HL-60 (cell line): ENCODE data around the gene IL25.

Experiments used
- DNase-seq, 2 experiments: peaks; one replicate each; pipeline ENCODE4 v3.0.0-alpha.2; 2010 to 2020; ENCODE audit warnings: low read depth in 1 of 2, low spot score in 1 of 2
- H3K27ac ChIP-seq: fragments of 250-450 bp; sonication (Bioruptor Pico); replicated peaks from 2 replicates; pipeline ENCODE4 v1.5.1; 2020; ENCODE audit warnings: mild to moderate bottlenecking, moderate library complexity
- H3K27me3 ChIP-seq: fragments of 250-450 bp; sonication (Bioruptor Pico); 2 replicates; pipeline ENCODE4 v1.5.1; 2021; ENCODE audit warnings: mild to moderate bottlenecking, moderate library complexity; ENCODE audit not compliant: insufficient read depth, poor library complexity, severe bottlenecking
- H3K4me3 ChIP-seq: replicated peaks from 2 replicates; pipeline ENCODE4 v1.5.1; 2011; ENCODE audit warnings: mild to moderate bottlenecking, control low read depth, low read length; ENCODE audit not compliant: insufficient read depth
- GABPA ChIP-seq: IDR thresholded peaks from 2 replicates; pipeline ENCODE4 v1.6.1; 2012; ENCODE audit warnings: low read depth
- POLR2AphosphoS5 ChIP-seq: IDR thresholded peaks from 2 replicates; pipeline ENCODE4 v1.6.1; 2012; ENCODE audit warnings: low read depth
- SPI1 ChIP-seq: IDR thresholded peaks from 2 replicates; pipeline ENCODE4 v1.6.1; 2012; ENCODE audit warnings: low read depth, mild to moderate bottlenecking, borderline replicate concordance
- TF ChIP-seq, protein P1 (sequence below): IDR thresholded peaks from 2 replicates; pipeline ENCODE4 v1.6.1; 2012; ENCODE audit warnings: low read depth; ENCODE audit not compliant: insufficient replicate concordance
- TF ChIP-seq, protein P2 (sequence below): IDR thresholded peaks from one replicate; pipeline ENCODE4 v1.5.1; 2011; ENCODE audit warnings: low read length, control low read depth, inconsistent platforms; ENCODE audit not compliant: insufficient read depth

IL25 gene

DNA sequence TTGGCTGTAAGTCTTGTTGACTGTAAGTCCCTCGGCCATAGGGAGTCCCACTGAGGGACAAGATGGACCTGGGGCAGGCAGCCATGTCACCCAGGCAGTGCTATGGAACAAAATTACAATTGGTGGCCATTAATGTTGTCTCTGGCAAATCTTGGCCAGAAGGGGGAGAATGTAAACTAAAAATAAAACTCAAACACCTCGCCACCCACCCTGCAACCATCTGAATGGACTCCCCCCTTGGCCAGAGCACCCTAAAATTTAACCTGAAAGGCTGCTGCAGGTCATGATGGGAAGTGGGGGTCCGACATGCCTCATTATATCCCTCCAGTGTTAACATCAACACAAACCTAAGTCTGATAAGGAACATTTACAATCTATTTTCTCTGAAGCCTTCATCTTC lies 28.1 kb upstream of the IL25 start:
- H3K27me3 ChIP-seq = no peaks in the 10 kb centered on the region
- H3K27ac ChIP-seq = no peak overlapping the region
- no peak overlapping the region for H3K4me3 ChIP-seq
- TF ChIP-seq, protein P1, sequence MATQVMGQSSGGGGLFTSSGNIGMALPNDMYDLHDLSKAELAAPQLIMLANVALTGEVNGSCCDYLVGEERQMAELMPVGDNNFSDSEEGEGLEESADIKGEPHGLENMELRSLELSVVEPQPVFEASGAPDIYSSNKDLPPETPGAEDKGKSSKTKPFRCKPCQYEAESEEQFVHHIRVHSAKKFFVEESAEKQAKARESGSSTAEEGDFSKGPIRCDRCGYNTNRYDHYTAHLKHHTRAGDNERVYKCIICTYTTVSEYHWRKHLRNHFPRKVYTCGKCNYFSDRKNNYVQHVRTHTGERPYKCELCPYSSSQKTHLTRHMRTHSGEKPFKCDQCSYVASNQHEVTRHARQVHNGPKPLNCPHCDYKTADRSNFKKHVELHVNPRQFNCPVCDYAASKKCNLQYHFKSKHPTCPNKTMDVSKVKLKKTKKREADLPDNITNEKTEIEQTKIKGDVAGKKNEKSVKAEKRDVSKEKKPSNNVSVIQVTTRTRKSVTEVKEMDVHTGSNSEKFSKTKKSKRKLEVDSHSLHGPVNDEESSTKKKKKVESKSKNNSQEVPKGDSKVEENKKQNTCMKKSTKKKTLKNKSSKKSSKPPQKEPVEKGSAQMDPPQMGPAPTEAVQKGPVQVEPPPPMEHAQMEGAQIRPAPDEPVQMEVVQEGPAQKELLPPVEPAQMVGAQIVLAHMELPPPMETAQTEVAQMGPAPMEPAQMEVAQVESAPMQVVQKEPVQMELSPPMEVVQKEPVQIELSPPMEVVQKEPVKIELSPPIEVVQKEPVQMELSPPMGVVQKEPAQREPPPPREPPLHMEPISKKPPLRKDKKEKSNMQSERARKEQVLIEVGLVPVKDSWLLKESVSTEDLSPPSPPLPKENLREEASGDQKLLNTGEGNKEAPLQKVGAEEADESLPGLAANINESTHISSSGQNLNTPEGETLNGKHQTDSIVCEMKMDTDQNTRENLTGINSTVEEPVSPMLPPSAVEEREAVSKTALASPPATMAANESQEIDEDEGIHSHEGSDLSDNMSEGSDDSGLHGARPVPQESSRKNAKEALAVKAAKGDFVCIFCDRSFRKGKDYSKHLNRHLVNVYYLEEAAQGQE = no peak
- no peak for DNase-seq

DNA sequence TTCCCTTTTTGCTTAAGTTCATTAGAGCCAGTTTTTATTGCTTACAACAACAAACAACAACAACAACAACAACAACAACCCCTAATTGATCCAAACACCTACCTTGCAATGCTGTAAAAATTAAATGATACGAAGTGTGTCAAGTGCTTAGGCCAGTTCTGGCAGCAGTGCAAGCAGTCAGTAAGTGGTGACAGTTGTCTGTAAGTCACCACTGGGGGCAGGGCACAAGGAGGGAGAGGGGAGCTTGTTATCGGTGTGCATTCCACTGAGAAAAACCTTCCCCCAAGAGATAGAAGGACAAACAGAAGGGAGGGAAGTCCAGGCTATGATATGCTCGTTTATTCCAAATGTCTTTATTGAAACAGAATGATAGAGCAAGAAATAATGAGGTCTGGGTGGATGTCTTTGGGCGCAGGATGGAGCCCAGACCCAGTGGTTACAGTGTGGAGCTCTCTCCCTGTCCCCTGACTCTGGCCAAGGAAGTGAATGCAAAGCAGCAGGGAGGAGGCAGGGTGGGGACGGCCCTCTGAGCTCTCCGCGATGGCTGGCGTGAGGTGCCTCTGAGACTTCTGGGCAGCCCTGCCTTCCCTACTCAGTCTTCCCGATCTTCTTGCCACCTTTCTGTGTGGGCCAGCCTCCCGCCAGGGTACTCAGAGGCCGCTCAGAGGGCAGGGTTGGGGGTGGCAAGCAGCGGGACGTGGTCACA lies 26.5 kb upstream of the IL25 start:
- DNase-seq = no peak
- TF ChIP-seq POLR2AphosphoS5 = no peak
- TF ChIP-seq, protein P1 = no peak
- TF ChIP-seq, protein P2, sequence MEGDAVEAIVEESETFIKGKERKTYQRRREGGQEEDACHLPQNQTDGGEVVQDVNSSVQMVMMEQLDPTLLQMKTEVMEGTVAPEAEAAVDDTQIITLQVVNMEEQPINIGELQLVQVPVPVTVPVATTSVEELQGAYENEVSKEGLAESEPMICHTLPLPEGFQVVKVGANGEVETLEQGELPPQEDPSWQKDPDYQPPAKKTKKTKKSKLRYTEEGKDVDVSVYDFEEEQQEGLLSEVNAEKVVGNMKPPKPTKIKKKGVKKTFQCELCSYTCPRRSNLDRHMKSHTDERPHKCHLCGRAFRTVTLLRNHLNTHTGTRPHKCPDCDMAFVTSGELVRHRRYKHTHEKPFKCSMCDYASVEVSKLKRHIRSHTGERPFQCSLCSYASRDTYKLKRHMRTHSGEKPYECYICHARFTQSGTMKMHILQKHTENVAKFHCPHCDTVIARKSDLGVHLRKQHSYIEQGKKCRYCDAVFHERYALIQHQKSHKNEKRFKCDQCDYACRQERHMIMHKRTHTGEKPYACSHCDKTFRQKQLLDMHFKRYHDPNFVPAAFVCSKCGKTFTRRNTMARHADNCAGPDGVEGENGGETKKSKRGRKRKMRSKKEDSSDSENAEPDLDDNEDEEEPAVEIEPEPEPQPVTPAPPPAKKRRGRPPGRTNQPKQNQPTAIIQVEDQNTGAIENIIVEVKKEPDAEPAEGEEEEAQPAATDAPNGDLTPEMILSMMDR = no peak
- TF ChIP-seq GABPA = no peak
- no peak for TF ChIP-seq SPI1

DNA sequence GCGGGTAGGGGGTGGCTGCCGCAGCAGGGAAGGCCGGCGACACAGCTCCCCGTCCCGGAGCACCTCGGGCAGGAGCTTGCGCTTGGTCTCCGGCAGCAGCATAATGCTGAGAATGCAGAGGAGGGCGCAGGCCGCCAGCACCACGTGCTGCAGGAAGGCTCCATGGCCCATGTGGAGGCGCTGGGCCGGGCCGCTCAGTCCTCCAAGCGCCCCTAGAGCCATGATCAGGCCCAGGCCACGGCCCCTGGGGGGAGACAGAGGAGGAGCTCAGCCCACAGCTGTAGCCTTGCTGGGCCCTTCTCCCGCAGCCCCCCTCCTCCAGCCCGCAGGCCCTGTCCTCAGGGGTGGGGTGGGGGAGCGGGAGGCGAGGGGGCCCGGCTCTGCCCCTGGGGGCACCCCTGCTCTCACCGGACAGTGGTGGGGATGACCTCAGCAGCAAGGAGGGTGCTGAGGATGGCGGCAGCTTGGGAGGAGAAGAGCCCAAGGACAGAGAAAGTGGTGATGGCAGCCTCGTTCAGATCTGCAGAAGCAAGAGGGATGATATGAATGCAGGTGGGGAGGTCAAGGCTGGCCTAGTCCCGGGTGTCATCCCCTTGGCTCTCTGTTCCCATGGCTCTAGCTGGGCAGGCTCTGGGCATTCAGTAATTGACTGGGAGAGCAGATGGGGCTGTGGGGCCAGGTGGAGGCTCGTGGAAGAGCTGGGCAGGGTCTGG lies 25.8 kb upstream of the IL25 start:
- peaks cover 11% of the 10 kb centered on the region for H3K27me3 ChIP-seq
- DNase-seq = no peak
- H3K27ac ChIP-seq = no peak overlapping the region
- no peak overlapping the region for H3K4me3 ChIP-seq
- TF ChIP-seq, protein P1 = no peak
- TF ChIP-seq GABPA (no peak), SPI1 (no peak), POLR2AphosphoS5 (no peak)
- TF ChIP-seq, protein P2 = no peak

More for the DNA sequence above, 26.5 kb upstream of the IL25 start:
- no peak overlapping the region for H3K4me3 ChIP-seq
- no peak overlapping the region for H3K27ac ChIP-seq
- H3K27me3 ChIP-seq = peaks cover 4% of the 10 kb centered on the region
